SK-N-SH (cell line): ENCODE measurements around the gene PPIB. TPM values are rescaled to one million over a fixed set of nuclear protein-coding genes. Genes with fewer than 3 reads are reported as not detected.

Experiments used
- CTCF ChIA-PET: fragments of 300-600, 350-600 bp; formaldehyde crosslinking; extraction: SDS; loops from one replicate; lab custom pipeline; 2021; lab: Yijun Ruan, JAX
- POLR2A ChIA-PET: fragments of 350-600 bp; sonication (Branson Sonifier 250); formaldehyde crosslinking; extraction: SDS; loops from one replicate; lab custom pipeline; 2020; ENCODE audit warnings: antibody characterized with exemption, inconsistent platforms; lab: Yijun Ruan, JAX
- DNase-seq: peaks from one replicate; pipeline ENCODE4 v3.0.0; 2012
- H2AFZ ChIP-seq: fragments of 200-600 bp; sonication (generic); 2 replicates; pipeline ENCODE4 v1.8.1; 2016; ENCODE audit warnings: antibody characterized with exemption, mild to moderate bottlenecking, low read depth
- H3F3A ChIP-seq: fragments of 200-600 bp; sonication (generic); replicated peaks from 2 replicates; pipeline ENCODE3; 2016; ENCODE audit warnings: antibody characterized with exemption, mild to moderate bottlenecking; ENCODE audit not compliant: insufficient read depth
- H3K27ac ChIP-seq, 2 experiments: fragments of 200-500 bp in 1 of 2; fragments of 200-600 bp in 1 of 2; sonication (Bioruptor generic) in 1 of 2; sonication (generic), shearing (Covaris generic) in 1 of 2; 2 replicates each; pipeline versions ENCODE4 v1.5.1 to v1.6.1; 2014 to 2016; ENCODE audit warnings: low read depth in 2 of 2, inconsistent platforms in 1 of 2, low read length in 1 of 2, mild to moderate bottlenecking in 1 of 2, mixed read lengths in 1 of 2
- H3K27me3 ChIP-seq: fragments of 200-600 bp; sonication (generic), shearing (Covaris generic); 2 replicates; pipeline ENCODE4 v1.6.1; 2016; ENCODE audit warnings: mixed run types; ENCODE audit not compliant: insufficient read depth
- H3K36me3 ChIP-seq, 2 experiments: fragments of 200-500 bp in 1 of 2; fragments of 200-600 bp in 1 of 2; sonication (Bioruptor generic) in 1 of 2; sonication (generic) in 1 of 2; replicated peaks in 1 of 2; 2 replicates each; pipeline versions ENCODE3 to v1.5.1; 2014 to 2016; ENCODE audit warnings: low read length in 1 of 2, mild to moderate bottlenecking in 1 of 2; ENCODE audit not compliant: insufficient read depth in 2 of 2, control insufficient read depth in 1 of 2
- H3K4me1 ChIP-seq, 2 experiments: fragments of 200-500 bp in 1 of 2; fragments of 200-600 bp in 1 of 2; sonication (Bioruptor generic) in 1 of 2; sonication (generic), shearing (Covaris generic) in 1 of 2; 2 replicates each; pipeline versions ENCODE4 v1.5.1 to v1.6.1; 2014 to 2016; ENCODE audit warnings: low read depth in 1 of 2, low read length in 1 of 2, mixed run types in 1 of 2; ENCODE audit not compliant: insufficient read depth in 2 of 2, control insufficient read depth in 1 of 2
- H3K4me2 ChIP-seq: fragments of 200-600 bp; sonication (generic), shearing (Covaris generic); 2 replicates; pipeline ENCODE4 v1.6.1; 2017; ENCODE audit warnings: mixed run types
- H3K4me3 ChIP-seq, 2 experiments: fragments of 200-500 bp in 1 of 2; fragments of 200-600 bp in 1 of 2; sonication (Bioruptor generic) in 1 of 2; sonication (generic), shearing (Covaris generic) in 1 of 2; 2 replicates each; pipeline versions ENCODE4 v1.5.1 to v1.8.1; 2014 to 2016; ENCODE audit warnings: low read depth in 2 of 2, inconsistent platforms in 1 of 2, low read length in 1 of 2, mild to moderate bottlenecking in 1 of 2, mixed read lengths in 1 of 2, moderate library complexity in 1 of 2
- H3K79me2 ChIP-seq: fragments of 200-600 bp; sonication (generic); 2 replicates; pipeline ENCODE4 v1.8.1; 2017; ENCODE audit warnings: mild to moderate bottlenecking; ENCODE audit not compliant: insufficient read depth
- H3K9ac ChIP-seq: fragments of 200-600 bp; sonication (generic); 2 replicates; pipeline ENCODE4 v1.6.1; 2017; ENCODE audit warnings: mixed run types
- H3K9me2 ChIP-seq: fragments of 200-600 bp; sonication (generic); 2 replicates; pipeline ENCODE4 v1.6.1; 2017; ENCODE audit warnings: mixed run types
- H3K9me3 ChIP-seq: fragments of 200-600 bp; sonication (generic); 2 replicates; pipeline ENCODE4 v1.6.1; 2017; ENCODE audit warnings: mixed run types, mild to moderate bottlenecking, moderate library complexity
- H4K20me1 ChIP-seq: fragments of 200-600 bp; sonication (generic); 2 replicates; pipeline ENCODE4 v1.6.1; 2017; ENCODE audit warnings: mild to moderate bottlenecking, mixed run types; ENCODE audit not compliant: insufficient read depth
- EP300 ChIP-seq, 2 experiments: IDR thresholded peaks; 2 replicates each; pipeline versions ENCODE4 v1.4.0 to v1.6.1; 2012; ENCODE audit warnings: borderline replicate concordance in 1 of 2, low read depth in 1 of 2, low read length in 1 of 2
- FOSL2 ChIP-seq: IDR thresholded peaks from 2 replicates; pipeline ENCODE4 v1.4.0; 2012; ENCODE audit warnings: low read depth, mild to moderate bottlenecking, moderate library complexity, borderline replicate concordance
- FOXJ3 ChIP-seq: sonication (generic); formaldehyde crosslinking; IDR thresholded peaks from 2 replicates; pipeline ENCODE4 v1.5.1; 2020; ENCODE audit warnings: mild to moderate bottlenecking, missing genetic modification reagents
- FOXM1 ChIP-seq: IDR thresholded peaks from 2 replicates; pipeline ENCODE4 v1.4.0; 2012; ENCODE audit warnings: low read depth, mild to moderate bottlenecking
- MEF2A ChIP-seq: IDR thresholded peaks from 2 replicates; pipeline ENCODE4 v1.4.0; 2012; ENCODE audit warnings: low read depth, borderline replicate concordance
- MXI1 ChIP-seq: IDR thresholded peaks from 2 replicates; pipeline ENCODE4 v1.6.1; 2012; ENCODE audit warnings: mild to moderate bottlenecking, low read depth, low read length, improper control_type of control experiment
- NFIC ChIP-seq: IDR thresholded peaks from 2 replicates; pipeline ENCODE4 v1.4.0; 2012; ENCODE audit warnings: borderline replicate concordance
- NRF1 ChIP-seq: IDR thresholded peaks from 2 replicates; pipeline ENCODE4 v1.6.1; 2012; ENCODE audit warnings: low read depth, mild to moderate bottlenecking, low read length
- POLR2AphosphoS5 ChIP-seq: IDR thresholded peaks from 2 replicates; pipeline ENCODE4 v1.6.1; 2012; ENCODE audit warnings: low read depth, low read length
- RAD21 ChIP-seq: IDR thresholded peaks from 2 replicates; pipeline ENCODE4 v1.6.1; 2012; ENCODE audit warnings: mild to moderate bottlenecking, low read length
- RCOR1 ChIP-seq: fragments of 150-350 bp; IDR thresholded peaks from 2 replicates; pipeline ENCODE4 v1.6.1; 2017; ENCODE audit warnings: antibody characterized with exemption, low read length
- RFX5 ChIP-seq: IDR thresholded peaks from 2 replicates; pipeline ENCODE4 v1.6.1; 2012; ENCODE audit warnings: mild to moderate bottlenecking, improper control_type of control experiment, low read length
- RXRA ChIP-seq: IDR thresholded peaks from 2 replicates; pipeline ENCODE4 v1.4.0; 2012; ENCODE audit warnings: low read depth, mild to moderate bottlenecking, borderline replicate concordance
- SIN3A ChIP-seq: IDR thresholded peaks from 2 replicates; pipeline ENCODE4 v1.6.1; 2012; ENCODE audit warnings: low read depth, mild to moderate bottlenecking, low read length, moderate library complexity, borderline replicate concordance
- SMC3 ChIP-seq: IDR thresholded peaks from 2 replicates; pipeline ENCODE4 v1.6.1; 2012; ENCODE audit warnings: low read depth, low read length, improper control_type of control experiment
- TAF1 ChIP-seq: IDR thresholded peaks from 2 replicates; pipeline ENCODE4 v1.6.1; 2012; ENCODE audit warnings: low read depth, mild to moderate bottlenecking, low read length, moderate library complexity, borderline replicate concordance
- TEAD4 ChIP-seq: IDR thresholded peaks from 2 replicates; pipeline ENCODE4 v1.4.0; 2012; ENCODE audit warnings: mild to moderate bottlenecking, borderline replicate concordance; ENCODE audit not compliant: insufficient read depth
- YY1 ChIP-seq: IDR thresholded peaks from 2 replicates; pipeline ENCODE4 v1.4.0; 2012; ENCODE audit warnings: low read depth, mild to moderate bottlenecking
- WGBS: methylation state at CpG from one replicate; pipeline ENCODE4 v1.1.6; 2017; ENCODE audit warnings: low lambda C conversion rate; 5-methylcytosine and 5-hydroxymethylcytosine counted together
- polyA plus RNA-seq, 3 experiments: library from polyadenylated mRNA; depleted of rRNA; stranded (reverse); fragments of >200 nt; gene quantifications; 2 replicates each; pipeline ENCODE4 v1.2.3, GENCODE V29; 2012
- TF ChIP-seq, protein P1 (sequence below): IDR thresholded peaks from 2 replicates; pipeline ENCODE4 v1.4.0; 2012; ENCODE audit warnings: low read depth
- TF ChIP-seq, protein P2 (sequence below): IDR thresholded peaks from 2 replicates; pipeline ENCODE4 v1.4.0; 2012; ENCODE audit warnings: low read depth, borderline replicate concordance
- TF ChIP-seq, protein P3 (sequence below): IDR thresholded peaks from 2 replicates; pipeline ENCODE4 v1.6.1; 2012; ENCODE audit warnings: mild to moderate bottlenecking, low read depth, low read length, moderate library complexity
- TF ChIP-seq, protein P4 (sequence below): fragments of 150-350 bp; IDR thresholded peaks from 2 replicates; pipeline ENCODE4 v1.6.1; 2017; ENCODE audit warnings: antibody characterized with exemption, low read length, low read depth, borderline replicate concordance

Gene PPIB
- polyA plus RNA-seq, 1 of the 3 experiments (the other 2 are of a cell fraction) = 1,379 TPM

DNA sequence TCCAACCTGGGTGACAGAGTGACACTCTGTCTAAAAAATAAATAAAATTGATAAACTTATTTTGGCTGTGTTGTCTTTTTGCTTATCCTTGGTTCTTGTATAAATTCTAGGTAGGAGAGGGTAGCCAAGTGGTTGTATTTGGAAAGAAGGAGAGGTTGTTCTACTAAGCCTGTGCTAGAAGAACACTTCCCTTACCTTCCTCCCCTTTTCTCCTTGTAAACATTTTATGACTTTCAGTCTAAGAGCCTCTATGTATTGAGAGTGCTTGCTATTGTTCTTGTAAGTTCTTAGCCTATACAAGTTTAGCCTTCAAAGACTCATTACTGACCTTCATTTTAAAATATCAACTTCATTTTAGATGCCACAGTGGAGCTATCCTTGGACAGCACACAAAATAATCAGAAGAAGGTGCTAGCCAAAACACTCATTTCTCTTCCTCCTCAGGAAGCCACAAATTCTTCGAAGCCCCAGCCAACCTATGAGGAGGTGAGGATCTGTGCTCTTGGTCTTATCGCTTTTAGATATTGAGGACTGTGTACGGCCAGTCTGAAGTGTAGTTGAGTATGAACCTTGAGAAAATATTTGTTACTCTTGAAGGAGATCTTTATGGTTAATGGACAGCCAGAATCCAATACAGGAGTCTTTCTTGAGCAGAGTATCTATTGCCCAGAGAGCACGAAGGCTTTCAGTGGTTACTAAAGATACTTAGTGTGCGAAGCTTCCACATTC, 44.9 kb downstream of the PPIB start:
- peaks cover 4% of the 10 kb centered on the region; the same call in 1 of the 2 replicates for H3K79me2 ChIP-seq
- no peaks in the 10 kb centered on the region for H3K4me1 ChIP-seq
- no peaks in the 10 kb centered on the region for H3K9me2 ChIP-seq
- no peaks in the 10 kb centered on the region for H3F3A ChIP-seq
- WGBS = 97% methylated on average over 5 of the region's 5 CpGs
- H3K9ac ChIP-seq = no peak overlapping the region
- H3K4me3 ChIP-seq = no peak overlapping the region
- no peak overlapping the region for H3K27ac ChIP-seq
- H3K27me3 ChIP-seq = no peaks in the 10 kb centered on the region
- no peak overlapping the region for H3K4me2 ChIP-seq
- no peaks in the 10 kb centered on the region for H3K9me3 ChIP-seq
- H4K20me1 ChIP-seq = no peaks in the 10 kb centered on the region
- POLR2A ChIA-PET = no interaction called here
- H3K36me3 ChIP-seq = peaks cover 77 to 87% of the 10 kb centered on the region in 2 experiments
- no peak for DNase-seq
- no peak for TF ChIP-seq EP300 (IDR thresholded peaks at IDR 0.05; ENCODE audit: borderline replicate concordance in 1 of 2, low read depth in 1 of 2, low read length in 1 of 2)
- TF ChIP-seq RCOR1 = no peak
- no peak for TF ChIP-seq FOSL2
- TF ChIP-seq SMC3 = no peak
- no peak for TF ChIP-seq NRF1
- no peak for TF ChIP-seq NFIC
- no peak for TF ChIP-seq RAD21
- no peak for TF ChIP-seq POLR2AphosphoS5
- TF ChIP-seq, protein P1, sequence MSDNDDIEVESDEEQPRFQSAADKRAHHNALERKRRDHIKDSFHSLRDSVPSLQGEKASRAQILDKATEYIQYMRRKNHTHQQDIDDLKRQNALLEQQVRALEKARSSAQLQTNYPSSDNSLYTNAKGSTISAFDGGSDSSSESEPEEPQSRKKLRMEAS = no peak
- TF ChIP-seq YY1 = no peak
- TF ChIP-seq SIN3A = no peak
- TF ChIP-seq, protein P2, sequence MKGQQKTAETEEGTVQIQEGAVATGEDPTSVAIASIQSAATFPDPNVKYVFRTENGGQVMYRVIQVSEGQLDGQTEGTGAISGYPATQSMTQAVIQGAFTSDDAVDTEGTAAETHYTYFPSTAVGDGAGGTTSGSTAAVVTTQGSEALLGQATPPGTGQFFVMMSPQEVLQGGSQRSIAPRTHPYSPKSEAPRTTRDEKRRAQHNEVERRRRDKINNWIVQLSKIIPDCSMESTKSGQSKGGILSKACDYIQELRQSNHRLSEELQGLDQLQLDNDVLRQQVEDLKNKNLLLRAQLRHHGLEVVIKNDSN = no peak
- TF ChIP-seq RXRA = no peak
- TF ChIP-seq TAF1 = no peak
- TF ChIP-seq RFX5 = no peak
- TF ChIP-seq MXI1 = no peak
- no peak for TF ChIP-seq FOXJ3 (CRISPR knock-in tag)
- no peak for TF ChIP-seq MEF2A
- TF ChIP-seq, all 33 proteins: peak for 0
- H2AFZ ChIP-seq = no peak overlapping the region
- CTCF ChIA-PET = interaction anchor here (1.2 to 1.4 kb wide), 2 partner anchors 28 to 35 kb away, joined by 3 to 4 read pairs; no protein-coding TSS in a partner anchor

DNA sequence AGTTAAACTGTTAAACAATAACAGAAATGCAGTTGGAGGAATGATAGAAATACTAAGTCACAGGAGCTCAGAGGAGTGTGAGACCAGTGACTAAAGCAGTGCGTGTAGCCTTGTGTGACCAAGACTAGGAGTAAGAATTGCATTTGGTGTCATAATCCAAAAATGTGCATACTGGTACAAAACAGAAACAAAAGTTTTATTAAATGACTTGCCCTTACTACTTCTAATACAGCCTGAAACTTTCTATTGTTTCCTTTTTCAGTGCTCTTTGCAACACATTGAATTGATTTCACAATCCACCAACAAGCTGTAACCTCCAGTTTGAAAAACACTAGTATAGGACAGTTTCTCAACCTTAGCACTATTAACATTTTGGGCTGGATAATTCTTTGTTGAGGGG, 49.9 kb downstream of the PPIB start:
- H3F3A ChIP-seq = no peaks in the 10 kb centered on the region
- H3K4me1 ChIP-seq = no peaks in the 10 kb centered on the region; a peak in 2 of 4 replicates
- CTCF ChIA-PET = interaction anchor here (3.1 kb wide), 1 partner anchor 40 kb away, joined by 11 read pairs; no protein-coding TSS in a partner anchor
- peaks cover 52% of the 10 kb centered on the region for H3K79me2 ChIP-seq
- H3K9me3 ChIP-seq = no peaks in the 10 kb centered on the region
- no peaks in the 10 kb centered on the region for H3K9me2 ChIP-seq
- H3K27ac ChIP-seq = no peak overlapping the region
- H3K27me3 ChIP-seq = no peaks in the 10 kb centered on the region
- H3K4me3 ChIP-seq = no peak overlapping the region
- no peak overlapping the region for H2AFZ ChIP-seq
- H3K36me3 ChIP-seq = peaks cover 42 to 49% of the 10 kb centered on the region in 2 experiments
- peaks cover 34% of the 10 kb centered on the region for H4K20me1 ChIP-seq
- 94% methylated on average over 1 of the region's 1 CpG for WGBS
- DNase-seq = no peak
- H3K9ac ChIP-seq = no peak overlapping the region
- POLR2A ChIA-PET = no interaction called here
- no peak overlapping the region for H3K4me2 ChIP-seq
- no peak for TF ChIP-seq RXRA
- no peak for TF ChIP-seq TEAD4
- TF ChIP-seq, protein P3, sequence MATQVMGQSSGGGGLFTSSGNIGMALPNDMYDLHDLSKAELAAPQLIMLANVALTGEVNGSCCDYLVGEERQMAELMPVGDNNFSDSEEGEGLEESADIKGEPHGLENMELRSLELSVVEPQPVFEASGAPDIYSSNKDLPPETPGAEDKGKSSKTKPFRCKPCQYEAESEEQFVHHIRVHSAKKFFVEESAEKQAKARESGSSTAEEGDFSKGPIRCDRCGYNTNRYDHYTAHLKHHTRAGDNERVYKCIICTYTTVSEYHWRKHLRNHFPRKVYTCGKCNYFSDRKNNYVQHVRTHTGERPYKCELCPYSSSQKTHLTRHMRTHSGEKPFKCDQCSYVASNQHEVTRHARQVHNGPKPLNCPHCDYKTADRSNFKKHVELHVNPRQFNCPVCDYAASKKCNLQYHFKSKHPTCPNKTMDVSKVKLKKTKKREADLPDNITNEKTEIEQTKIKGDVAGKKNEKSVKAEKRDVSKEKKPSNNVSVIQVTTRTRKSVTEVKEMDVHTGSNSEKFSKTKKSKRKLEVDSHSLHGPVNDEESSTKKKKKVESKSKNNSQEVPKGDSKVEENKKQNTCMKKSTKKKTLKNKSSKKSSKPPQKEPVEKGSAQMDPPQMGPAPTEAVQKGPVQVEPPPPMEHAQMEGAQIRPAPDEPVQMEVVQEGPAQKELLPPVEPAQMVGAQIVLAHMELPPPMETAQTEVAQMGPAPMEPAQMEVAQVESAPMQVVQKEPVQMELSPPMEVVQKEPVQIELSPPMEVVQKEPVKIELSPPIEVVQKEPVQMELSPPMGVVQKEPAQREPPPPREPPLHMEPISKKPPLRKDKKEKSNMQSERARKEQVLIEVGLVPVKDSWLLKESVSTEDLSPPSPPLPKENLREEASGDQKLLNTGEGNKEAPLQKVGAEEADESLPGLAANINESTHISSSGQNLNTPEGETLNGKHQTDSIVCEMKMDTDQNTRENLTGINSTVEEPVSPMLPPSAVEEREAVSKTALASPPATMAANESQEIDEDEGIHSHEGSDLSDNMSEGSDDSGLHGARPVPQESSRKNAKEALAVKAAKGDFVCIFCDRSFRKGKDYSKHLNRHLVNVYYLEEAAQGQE = no peak
- TF ChIP-seq, protein P4, sequence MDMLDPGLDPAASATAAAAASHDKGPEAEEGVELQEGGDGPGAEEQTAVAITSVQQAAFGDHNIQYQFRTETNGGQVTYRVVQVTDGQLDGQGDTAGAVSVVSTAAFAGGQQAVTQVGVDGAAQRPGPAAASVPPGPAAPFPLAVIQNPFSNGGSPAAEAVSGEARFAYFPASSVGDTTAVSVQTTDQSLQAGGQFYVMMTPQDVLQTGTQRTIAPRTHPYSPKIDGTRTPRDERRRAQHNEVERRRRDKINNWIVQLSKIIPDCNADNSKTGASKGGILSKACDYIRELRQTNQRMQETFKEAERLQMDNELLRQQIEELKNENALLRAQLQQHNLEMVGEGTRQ = no peak
- no peak for TF ChIP-seq FOXM1
- TF ChIP-seq FOXJ3 (CRISPR knock-in tag) = no peak
